ENCODE data around the gene ASB15.

Gene ASB15

GRCh38 chr7:123635551-123636359 is 34.1 kb downstream of the ASB15 start:
- peak; percentile 40 for DNase-seq (ENCODE audit: low spot score)

GRCh38 chr7:123637203-123637602 is 35.6 kb downstream of the ASB15 start:
- DNase-seq (ENCODE audit: low spot score) = no peak

GRCh38 chr7:123637878-123638277 is 36.3 kb downstream of the ASB15 start:
- no peak for DNase-seq (ENCODE audit: low spot score)

- no peak for DNase-seq (ENCODE audit: low spot score)
Measured at GRCh38 chr7:123639631-123640030, 38.0 kb downstream of the ASB15 start.

- no peak for DNase-seq (ENCODE audit: low spot score)
Measured at GRCh38 chr7:123640583-123640982, 39.0 kb downstream of the ASB15 start.

GRCh38 chr7:123641901-123642300 is 40.3 kb downstream of the ASB15 start:
- DNase-seq (ENCODE audit: low spot score) = no peak

GRCh38 chr7:123643495-123644441 is 42.1 kb downstream of the ASB15 start:
- no peak for DNase-seq (ENCODE audit: low spot score)

- no peak for DNase-seq (ENCODE audit: low spot score)
Measured at GRCh38 chr7:123645516-123645915, 43.9 kb downstream of the ASB15 start.

GRCh38 chr7:123647106-123647730 is 45.6 kb downstream of the ASB15 start:
- DNase-seq (ENCODE audit: low spot score) = no peak

GRCh38 chr7:123649964-123650363 is 48.3 kb downstream of the ASB15 start:
- DNase-seq (ENCODE audit: low spot score) = no peak

GRCh38 chr7:123650595-123650994 is 49.0 kb downstream of the ASB15 start:
- DNase-seq (ENCODE audit: low spot score) = no peak

GRCh38 chr7:123652406-123652805 is 50.8 kb downstream of the ASB15 start:
- no peak for DNase-seq (ENCODE audit: low spot score)

- no peak for DNase-seq (ENCODE audit: low spot score)
Measured at GRCh38 chr7:123653162-123653561, 51.5 kb downstream of the ASB15 start.

GRCh38 chr7:123655614-123656013 is 54.0 kb downstream of the ASB15 start, which contains the start of gene LMOD2:
Gene LMOD2 (plus strand): TSS chr7:123655866. CDS start chr7:123655964, 98 bp downstream.
- no peak for DNase-seq (ENCODE audit: low spot score)

- DNase-seq (ENCODE audit: low spot score) = no peak
Measured at GRCh38 chr7:123656544-123657303, 55.1 kb downstream of the ASB15 start.

- no peak for DNase-seq (ENCODE audit: low spot score)
Measured at GRCh38 chr7:123657304-123657685, 55.7 kb downstream of the ASB15 start.

GRCh38 chr7:123658023-123658422 is 56.4 kb downstream of the ASB15 start:
- no peak for DNase-seq (ENCODE audit: low spot score)

GRCh38 chr7:123660514-123661354 is 59.1 kb downstream of the ASB15 start:
- DNase-seq (ENCODE audit: low spot score) = peak; percentile 55

- DNase-seq (ENCODE audit: low spot score) = no peak
Measured at GRCh38 chr7:123661765-123662164, 60.1 kb downstream of the ASB15 start.

GRCh38 chr7:123662293-123662692 is 60.7 kb downstream of the ASB15 start:
- no peak for DNase-seq (ENCODE audit: low spot score)

- DNase-seq (ENCODE audit: low spot score) = no peak
Measured at GRCh38 chr7:123662755-123663154, 61.1 kb downstream of the ASB15 start.
